NT2/D1 (cell line): ENCODE measurements around the gene ANKUB1.
"Not testable (repeated sequence)": the region's sequence is repeated elsewhere in the genome, so short reads cannot be mapped to it uniquely, and the experiment has no call there.

Experiments
- DNase-seq: peaks from one replicate; pipeline ENCODE4 v3.0.0-alpha.2; 2011; ENCODE audit warnings: low read depth, low spot score
- H3K27me3 ChIP-seq: 2 replicates; pipeline ENCODE4 v1.6.0; 2011; ENCODE audit warnings: mild to moderate bottlenecking; ENCODE audit not compliant: insufficient read length, insufficient read depth
- H3K36me3 ChIP-seq: 2 replicates; pipeline ENCODE4 v1.6.1; 2011; ENCODE audit warnings: mild to moderate bottlenecking, low read length, mixed read lengths; ENCODE audit not compliant: insufficient read depth, insufficient read length
- H3K4me1 ChIP-seq: 2 replicates; pipeline ENCODE4 v1.5.1; 2011; ENCODE audit not compliant: insufficient read depth, insufficient read length
- H3K4me3 ChIP-seq: 2 replicates; pipeline ENCODE4 v1.5.1; 2011; ENCODE audit warnings: low read depth; ENCODE audit not compliant: insufficient read length
- H3K9ac ChIP-seq: 2 replicates; pipeline ENCODE4 v1.6.0; 2011; ENCODE audit warnings: low read depth; ENCODE audit not compliant: insufficient read length
- H3K9me3 ChIP-seq: 2 replicates; pipeline ENCODE4 v1.5.1; 2011; ENCODE audit warnings: mild to moderate bottlenecking, low read length; ENCODE audit not compliant: insufficient read depth
- SUZ12 ChIP-seq: IDR thresholded peaks from 2 replicates; pipeline ENCODE4 v1.6.1; 2011; ENCODE audit not compliant: insufficient read length, insufficient read depth; ENCODE audit errors: extremely low read depth
- YY1 ChIP-seq: IDR thresholded peaks from 2 replicates; pipeline ENCODE4 v1.6.1; 2011; ENCODE audit not compliant: insufficient read length, insufficient read depth
- ZNF274 ChIP-seq: IDR thresholded peaks from 2 replicates; pipeline ENCODE4 v1.6.1; 2011; ENCODE audit warnings: mild to moderate bottlenecking, low read depth, low read length

Gene ANKUB1

GRCh38 chr3:149792452-149793270 is at the start of gene ANKUB1:
Gene ANKUB1, minus strand, starts transcription at chr3:149792554. Its CDS starts 188 bp downstream, at chr3:149792366.
- H3K4me3 ChIP-seq: no peak within 1 kb of the TSS
- no peaks in the 10 kb centered on the region for H3K9me3 ChIP-seq
- H3K4me1 ChIP-seq: no peaks in the 10 kb centered on the region
- H3K9ac ChIP-seq: no peak within 1 kb of the TSS
- no peaks in the 10 kb centered on the region for H3K36me3 ChIP-seq
- DNase-seq: no peak
- no peaks in the 10 kb centered on the region for H3K27me3 ChIP-seq
- TF ChIP-seq SUZ12 (no peak), ZNF274 (no peak), YY1 (no peak)

- DNase-seq: no peak
- H3K4me3 ChIP-seq: no peak overlapping the region
Observed at GRCh38 chr3:149839896-149840295, 47.5 kb upstream of the ANKUB1 start.

GRCh38 chr3:149839469-149839868 is 47.1 kb upstream of the ANKUB1 start:
- not testable (repeated sequence) for H3K4me3 ChIP-seq, H3K27me3 ChIP-seq, H3K9ac ChIP-seq, H3K4me1 ChIP-seq, H3K36me3 ChIP-seq, DNase-seq
- peaks cover 40% of the 10 kb centered on the region for H3K9me3 ChIP-seq

More at GRCh38 chr3:149839896-149840295, 47.5 kb upstream of the ANKUB1 start:
- no peak for TF ChIP-seq YY1
- TF ChIP-seq SUZ12: no peak
- TF ChIP-seq ZNF274: no peak
- no peaks in the 10 kb centered on the region for H3K4me1 ChIP-seq
- H3K27me3 ChIP-seq: no peaks in the 10 kb centered on the region
- H3K9ac ChIP-seq: no peak overlapping the region
- H3K9me3 ChIP-seq: peaks cover 35% of the 10 kb centered on the region
- no peaks in the 10 kb centered on the region for H3K36me3 ChIP-seq

GRCh38 chr3:149838491-149838890 is 46.1 kb upstream of the ANKUB1 start:
- DNase-seq, H3K9ac ChIP-seq, H3K27me3 ChIP-seq, H3K36me3 ChIP-seq, H3K4me1 ChIP-seq, H3K4me3 ChIP-seq: not testable (repeated sequence)
- peaks cover 47% of the 10 kb centered on the region for H3K9me3 ChIP-seq

- H3K9ac ChIP-seq: no peak overlapping the region
- TF ChIP-seq SUZ12: no peak
- no peak for DNase-seq
- no peaks in the 10 kb centered on the region for H3K27me3 ChIP-seq
- H3K4me1 ChIP-seq: no peaks in the 10 kb centered on the region
- H3K4me3 ChIP-seq: no peak overlapping the region
- no peaks in the 10 kb centered on the region for H3K36me3 ChIP-seq
- peaks cover 74% of the 10 kb centered on the region for H3K9me3 ChIP-seq
Observed at GRCh38 chr3:149833241-149833640, 40.9 kb upstream of the ANKUB1 start.

- TF ChIP-seq YY1 (no peak), ZNF274 (no peak), SUZ12 (no peak)
- no peak overlapping the region for H3K4me3 ChIP-seq
- H3K36me3 ChIP-seq: no peaks in the 10 kb centered on the region
- peaks cover 62% of the 10 kb centered on the region for H3K9me3 ChIP-seq
- H3K4me1 ChIP-seq: no peaks in the 10 kb centered on the region
- no peak for DNase-seq
- no peak overlapping the region for H3K9ac ChIP-seq
- no peaks in the 10 kb centered on the region for H3K27me3 ChIP-seq
Observed at GRCh38 chr3:149832086-149832485, 39.7 kb upstream of the ANKUB1 start.

GRCh38 chr3:149831321-149831720 is 39.0 kb upstream of the ANKUB1 start:
- no peak for TF ChIP-seq ZNF274
- TF ChIP-seq SUZ12: no peak
- no peak for TF ChIP-seq YY1
- H3K27me3 ChIP-seq: no peaks in the 10 kb centered on the region
- H3K9ac ChIP-seq: no peak overlapping the region
- H3K9me3 ChIP-seq: peaks cover 55% of the 10 kb centered on the region
- H3K36me3 ChIP-seq: no peaks in the 10 kb centered on the region
- no peak for DNase-seq
- H3K4me3 ChIP-seq: no peak overlapping the region
- no peaks in the 10 kb centered on the region for H3K4me1 ChIP-seq

- no peaks in the 10 kb centered on the region for H3K27me3 ChIP-seq
- no peaks in the 10 kb centered on the region for H3K4me1 ChIP-seq
- H3K4me3 ChIP-seq: no peak overlapping the region
- H3K9ac ChIP-seq: no peak overlapping the region
- H3K9me3 ChIP-seq: peaks cover 50% of the 10 kb centered on the region
- TF ChIP-seq ZNF274: no peak
- no peak for TF ChIP-seq SUZ12
- TF ChIP-seq YY1: no peak
- no peak for DNase-seq
- H3K36me3 ChIP-seq: no peaks in the 10 kb centered on the region
Observed at GRCh38 chr3:149830902-149831301, 38.5 kb upstream of the ANKUB1 start.

GRCh38 chr3:149829631-149830030 is 37.3 kb upstream of the ANKUB1 start:
- H3K27me3 ChIP-seq, H3K4me1 ChIP-seq, H3K4me3 ChIP-seq, H3K9ac ChIP-seq, H3K36me3 ChIP-seq, DNase-seq: not testable (repeated sequence)
- H3K9me3 ChIP-seq: peaks cover 39% of the 10 kb centered on the region
